ENCODE data around the gene ADGRB3. TPM values are rescaled to one million over a fixed set of nuclear protein-coding genes. Genes with fewer than 3 reads are reported as not detected.

The ADGRB3 gene
- total and polyA plus RNA-seq, 4 donors: 0.47 to 24.6 (median 1.9) TPM

- no peak for ATAC-seq (ENCODE audit: insufficient read depth, low FRiP score)
- Histone ChIP-seq H3K9me3 (ENCODE audit: control insufficient read depth in 4 of 4, insufficient read depth in 3 of 4, low read length in 3 of 4) (peaks cover 0 to 2% (median 0%) of the 10 kb centered on the region in 4 donors), H3K4me1 (ENCODE audit: control insufficient read depth in 5 of 5, insufficient read depth in 5 of 5, low read length in 5 of 5) (no peaks in the 10 kb centered on the region), H3K27ac (ENCODE audit: low read depth in 1 of 2, low read length in 1 of 2) (no peak overlapping the region), H3K9ac (ENCODE audit: insufficient read depth in 1 of 2, low read length in 2 of 2) (no peak overlapping the region), H3K4me3 (no peak overlapping the region), H3K27me3 (ENCODE audit: control insufficient read depth in 3 of 3, insufficient read depth in 3 of 3, low read length in 2 of 3) (no peaks in the 10 kb centered on the region), H3K36me3 (ENCODE audit: control insufficient read depth in 4 of 4, insufficient read depth in 4 of 4, low read length in 4 of 4) (no peaks in the 10 kb centered on the region)
- no peak for DNase-seq
- WGBS, 2 donors: 88 to 89% methylated on average over 7 of the region's 7 CpGs
- TF ChIP-seq CTCF (IDR thresholded peaks at IDR 0.05; ENCODE audit: control extremely low read depth, extremely low read depth): no peak
These were observed 545.4 kb downstream of the ADGRB3 start for GRCh38 chr6:69180361-69181067.

- Histone ChIP-seq H3K9ac (ENCODE audit: insufficient read depth in 1 of 2, low read length in 2 of 2) (no peak overlapping the region), H3K27ac (ENCODE audit: low read depth in 1 of 2, low read length in 1 of 2) (no peak overlapping the region), H3K4me3 (no peak overlapping the region), H3K36me3 (ENCODE audit: control insufficient read depth in 4 of 4, insufficient read depth in 4 of 4, low read length in 4 of 4) (no peaks in the 10 kb centered on the region), H3K9me3 (ENCODE audit: control insufficient read depth in 4 of 4, insufficient read depth in 3 of 4, low read length in 3 of 4) (peaks cover 0 to 2% (median 0%) of the 10 kb centered on the region in 4 donors), H3K4me1 (ENCODE audit: control insufficient read depth in 5 of 5, insufficient read depth in 5 of 5, low read length in 5 of 5) (no peaks in the 10 kb centered on the region), H3K27me3 (ENCODE audit: control insufficient read depth in 3 of 3, insufficient read depth in 3 of 3, low read length in 2 of 3) (no peaks in the 10 kb centered on the region)
- WGBS, 2 donors: 85 to 89% methylated on average over 3 of the region's 3 CpGs
- TF ChIP-seq CTCF (IDR thresholded peaks at IDR 0.05; ENCODE audit: control extremely low read depth, extremely low read depth): no peak
- ATAC-seq (ENCODE audit: insufficient read depth, low FRiP score) (no peak), DNase-seq (no peak)
These were observed 546.9 kb downstream of the ADGRB3 start for GRCh38 chr6:69181964-69182363.

- Histone ChIP-seq H3K27me3 (ENCODE audit: control insufficient read depth in 3 of 3, insufficient read depth in 3 of 3, low read length in 2 of 3) (no peaks in the 10 kb centered on the region), H3K9ac (ENCODE audit: insufficient read depth in 1 of 2, low read length in 2 of 2) (no peak overlapping the region), H3K27ac (ENCODE audit: low read depth in 1 of 2, low read length in 1 of 2) (no peak overlapping the region), H3K36me3 (ENCODE audit: control insufficient read depth in 4 of 4, insufficient read depth in 4 of 4, low read length in 4 of 4) (no peaks in the 10 kb centered on the region), H3K9me3 (ENCODE audit: control insufficient read depth in 4 of 4, insufficient read depth in 3 of 4, low read length in 3 of 4) (no peaks in the 10 kb centered on the region), H3K4me3 (no peak overlapping the region), H3K4me1 (ENCODE audit: control insufficient read depth in 5 of 5, insufficient read depth in 5 of 5, low read length in 5 of 5) (no peaks in the 10 kb centered on the region)
- no peak for TF ChIP-seq CTCF (IDR thresholded peaks at IDR 0.05; ENCODE audit: control extremely low read depth, extremely low read depth)
- WGBS, 2 donors: 82 to 94% methylated on average over 3 of the region's 3 CpGs
- ATAC-seq (ENCODE audit: insufficient read depth, low FRiP score) (no peak), DNase-seq (no peak)
These were observed 550.2 kb downstream of the ADGRB3 start for GRCh38 chr6:69185276-69185675.

DNA sequence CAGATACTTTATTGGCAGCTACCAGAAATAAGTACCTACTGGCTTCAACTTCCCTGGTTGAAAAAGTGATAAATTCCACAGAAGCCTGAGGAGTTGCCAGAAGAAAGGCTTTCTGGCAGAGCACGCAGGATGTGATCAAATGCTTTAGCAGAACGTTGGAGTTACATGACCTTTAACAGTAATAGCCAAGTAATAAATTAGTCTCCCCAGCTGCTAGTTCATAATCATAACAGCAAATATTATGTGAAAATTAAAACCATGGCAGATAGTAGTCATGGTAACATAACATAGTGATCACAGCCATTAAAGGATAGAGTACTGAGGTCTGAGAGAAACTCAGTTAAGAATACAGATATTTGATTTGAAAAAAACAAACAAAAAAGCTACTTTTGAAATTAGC is 567.7 kb downstream of the ADGRB3 start:
- peak; percentile 75 to 85 (median 79) for DNase-seq

More for the DNA sequence above, 567.7 kb downstream of the ADGRB3 start:
- Histone ChIP-seq H3K27me3 (ENCODE audit: control insufficient read depth in 3 of 3, insufficient read depth in 3 of 3, low read length in 2 of 3) (no peaks in the 10 kb centered on the region), H3K27ac (ENCODE audit: low read depth in 1 of 2, low read length in 1 of 2) (no peak overlapping the region), H3K4me1 (ENCODE audit: control insufficient read depth in 5 of 5, insufficient read depth in 5 of 5, low read length in 5 of 5) (peaks cover 0 to 11% (median 0%) of the 10 kb centered on the region in 5 donors), H3K9ac (ENCODE audit: insufficient read depth in 1 of 2, low read length in 2 of 2) (no peak overlapping the region), H3K4me3 (no peak overlapping the region), H3K36me3 (ENCODE audit: control insufficient read depth in 4 of 4, insufficient read depth in 4 of 4, low read length in 4 of 4) (no peaks in the 10 kb centered on the region), H3K9me3 (ENCODE audit: control insufficient read depth in 4 of 4, insufficient read depth in 3 of 4, low read length in 3 of 4) (no peaks in the 10 kb centered on the region)
- WGBS, 2 donors: 33 to 36% methylated on average over 2 of the region's 2 CpGs
- no peak for ATAC-seq (ENCODE audit: insufficient read depth, low FRiP score)
- TF ChIP-seq CTCF (IDR thresholded peaks at IDR 0.05; ENCODE audit: control extremely low read depth, extremely low read depth): no peak
